ENCODE results near the gene GPC3.

- TF ChIP-seq POLR2A (IDR thresholded peaks at IDR 0.05), result no peak
- TF ChIP-seq, protein P1, sequence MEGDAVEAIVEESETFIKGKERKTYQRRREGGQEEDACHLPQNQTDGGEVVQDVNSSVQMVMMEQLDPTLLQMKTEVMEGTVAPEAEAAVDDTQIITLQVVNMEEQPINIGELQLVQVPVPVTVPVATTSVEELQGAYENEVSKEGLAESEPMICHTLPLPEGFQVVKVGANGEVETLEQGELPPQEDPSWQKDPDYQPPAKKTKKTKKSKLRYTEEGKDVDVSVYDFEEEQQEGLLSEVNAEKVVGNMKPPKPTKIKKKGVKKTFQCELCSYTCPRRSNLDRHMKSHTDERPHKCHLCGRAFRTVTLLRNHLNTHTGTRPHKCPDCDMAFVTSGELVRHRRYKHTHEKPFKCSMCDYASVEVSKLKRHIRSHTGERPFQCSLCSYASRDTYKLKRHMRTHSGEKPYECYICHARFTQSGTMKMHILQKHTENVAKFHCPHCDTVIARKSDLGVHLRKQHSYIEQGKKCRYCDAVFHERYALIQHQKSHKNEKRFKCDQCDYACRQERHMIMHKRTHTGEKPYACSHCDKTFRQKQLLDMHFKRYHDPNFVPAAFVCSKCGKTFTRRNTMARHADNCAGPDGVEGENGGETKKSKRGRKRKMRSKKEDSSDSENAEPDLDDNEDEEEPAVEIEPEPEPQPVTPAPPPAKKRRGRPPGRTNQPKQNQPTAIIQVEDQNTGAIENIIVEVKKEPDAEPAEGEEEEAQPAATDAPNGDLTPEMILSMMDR (IDR thresholded peaks at IDR 0.05), result no peak
These were observed 63.0 kb downstream of the GPC3 start for GRCh38 chrX:133922390-133922771.
